Measurements from ENCODE around the gene SMIM35.

DNA sequence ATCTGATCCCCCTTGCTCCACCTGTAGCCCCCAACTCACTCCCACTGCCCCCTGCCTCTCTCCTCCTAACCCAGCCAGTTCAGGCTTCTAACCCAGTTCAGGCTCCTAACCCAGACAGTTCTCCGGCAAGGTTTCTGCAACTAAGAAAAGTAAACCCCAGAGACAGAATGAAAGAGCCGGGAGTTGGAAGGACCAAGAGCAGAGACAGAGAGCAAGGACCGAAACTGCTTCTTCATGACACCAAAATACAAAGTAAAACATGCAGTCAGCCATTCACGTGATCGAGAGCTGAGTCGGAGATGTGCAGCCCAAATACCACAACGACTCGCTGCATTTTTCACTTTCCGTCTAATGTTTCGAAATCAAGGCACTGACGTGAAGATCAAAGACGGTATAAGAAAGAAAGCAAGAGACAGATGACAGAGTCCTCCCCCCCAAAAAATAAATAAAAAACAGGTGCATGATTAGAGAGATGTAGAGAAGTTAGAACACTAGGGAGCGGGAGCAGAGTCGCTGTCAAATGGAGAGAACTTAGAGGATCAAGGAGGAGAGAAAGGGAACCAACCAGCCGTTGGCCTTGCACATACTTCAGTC lies 99.7 kb downstream of the SMIM35 start:
- TF ChIP-seq POLR2AphosphoS5 (IDR thresholded peaks at IDR 0.05; ENCODE audit: low read depth, low read length) (no peak), CTCF (IDR thresholded peaks at IDR 0.05) (no peak), ELF1 (IDR thresholded peaks at IDR 0.05) (no peak), MAX (IDR thresholded peaks at IDR 0.05; ENCODE audit: low read depth) (no peak), EP300 (IDR thresholded peaks at IDR 0.05; ENCODE audit: borderline replicate concordance in 1 of 2, low read depth in 1 of 2, low read length in 1 of 2) (no peak), MXI1 (IDR thresholded peaks at IDR 0.05; ENCODE audit: low read depth, low read length) (no peak), USF1 (IDR thresholded peaks at IDR 0.05; ENCODE audit: borderline replicate concordance, low read depth) (no peak), SMC3 (IDR thresholded peaks at IDR 0.05; ENCODE audit: low read depth, low read length) (no peak)

Data from SK-N-SH (cell line).